Immature natural killer cell (primary cell): ENCODE data around the gene TACSTD2. TPM values are rescaled to one million over a fixed set of nuclear protein-coding genes. Genes with fewer than 3 reads are reported as not detected.
"Not testable (repeated sequence)": the region's sequence is repeated elsewhere in the genome, so short reads cannot be mapped to it uniquely, and the experiment has no call there.

ENCODE experiments used
- DNase-seq, 3 donors: peaks; one replicate each; pipeline ENCODE4 v3.0.0; 2022; ENCODE audit warnings: mixed read lengths in 1 of 3
- H3K27ac Mint-ChIP-seq, 6 donors: one replicate each; pipeline ENCODE4 v1.8.0; 2020; ENCODE audit warnings: mixed read lengths in 6 of 6, mild to moderate bottlenecking in 5 of 6, inconsistent platforms in 4 of 6, moderate library complexity in 3 of 6
- H3K27me3 Mint-ChIP-seq, 3 donors: one replicate each; pipeline ENCODE4 v1.8.0; 2020 to 2021; ENCODE audit warnings: low read depth in 3 of 3, mild to moderate bottlenecking in 3 of 3, mixed read lengths in 3 of 3, moderate library complexity in 3 of 3, inconsistent platforms in 1 of 3
- H3K36me3 Mint-ChIP-seq, 3 donors: one replicate each; pipeline ENCODE4 v1.8.0; 2020; ENCODE audit warnings: mixed read lengths in 3 of 3, inconsistent platforms in 2 of 3, mild to moderate bottlenecking in 2 of 3
- H3K4me1 Mint-ChIP-seq, 2 donors: one replicate each; pipeline ENCODE4 v1.8.0; 2020; ENCODE audit warnings: inconsistent platforms in 2 of 2, mild to moderate bottlenecking in 2 of 2, mixed read lengths in 2 of 2, moderate library complexity in 1 of 2
- H3K4me3 Mint-ChIP-seq, 5 donors: one replicate each; pipeline ENCODE4 v1.8.0; 2020; ENCODE audit warnings: mild to moderate bottlenecking in 5 of 5, mixed read lengths in 5 of 5, inconsistent platforms in 3 of 5, moderate library complexity in 3 of 5
- H3K9me3 Mint-ChIP-seq, 6 donors: one replicate each; pipeline ENCODE4 v1.8.0; 2020; ENCODE audit warnings: mild to moderate bottlenecking in 6 of 6, mixed read lengths in 6 of 6, inconsistent platforms in 4 of 6, moderate library complexity in 3 of 6
- polyA plus RNA-seq, 3 donors: library from polyadenylated mRNA; unstranded; fragments of 300-500 nt; fragmentation: Illumina TruSeq; gene quantifications; one replicate each; pipeline ENCODE4 v1.2.3, GENCODE V29; 2021

The TACSTD2 gene
- polyA plus RNA-seq, 3 donors from 2014 or later: not detected

GRCh38 chr1:58539553-58539952, 37.5 kb downstream of the TACSTD2 start:
- H3K4me3 Mint-ChIP-seq: no peak overlapping the region
- peaks cover 1 to 7% of the 10 kb centered on the region in 2 donors for H3K4me1 Mint-ChIP-seq
- no peaks in the 10 kb centered on the region for H3K27me3 Mint-ChIP-seq
- peaks cover 3 to 6% (median 6%) of the 10 kb centered on the region in 3 donors for H3K36me3 Mint-ChIP-seq
- no peak overlapping the region for H3K27ac Mint-ChIP-seq
- no peaks in the 10 kb centered on the region for H3K9me3 Mint-ChIP-seq
- no peak for DNase-seq

GRCh38 chr1:58538821-58539220, 38.2 kb downstream of the TACSTD2 start:
- no peak overlapping the region for H3K27ac Mint-ChIP-seq
- peaks cover 3 to 6% (median 6%) of the 10 kb centered on the region in 3 donors for H3K36me3 Mint-ChIP-seq
- H3K4me1 Mint-ChIP-seq: peaks cover 1 to 7% of the 10 kb centered on the region in 2 donors
- H3K27me3 Mint-ChIP-seq: no peaks in the 10 kb centered on the region
- H3K4me3 Mint-ChIP-seq: no peak overlapping the region
- H3K9me3 Mint-ChIP-seq: no peaks in the 10 kb centered on the region
- DNase-seq: no peak

GRCh38 chr1:58531842-58532241, 45.2 kb downstream of the TACSTD2 start:
- not testable (repeated sequence) for DNase-seq, H3K9me3 Mint-ChIP-seq, H3K27ac Mint-ChIP-seq, H3K4me1 Mint-ChIP-seq, H3K4me3 Mint-ChIP-seq, H3K27me3 Mint-ChIP-seq
- peaks cover 0 to 13% (median 6%) of the 10 kb centered on the region in 3 donors for H3K36me3 Mint-ChIP-seq

GRCh38 chr1:58529284-58529683, 47.8 kb downstream of the TACSTD2 start:
- DNase-seq: no peak
- Mint-ChIP-seq H3K9me3 (no peaks in the 10 kb centered on the region), H3K27ac (no peak overlapping the region), H3K4me3 (no peak overlapping the region), H3K36me3 (peaks cover 0 to 21% (median 10%) of the 10 kb centered on the region in 3 donors), H3K4me1 (no peaks in the 10 kb centered on the region), H3K27me3 (no peaks in the 10 kb centered on the region)

- no peak overlapping the region for H3K27ac Mint-ChIP-seq
- H3K4me1 Mint-ChIP-seq: no peaks in the 10 kb centered on the region
- H3K4me3 Mint-ChIP-seq: no peak overlapping the region
- no peak for DNase-seq
- H3K27me3 Mint-ChIP-seq: no peaks in the 10 kb centered on the region
- peaks cover 0 to 21% (median 10%) of the 10 kb centered on the region in 3 donors for H3K36me3 Mint-ChIP-seq
- H3K9me3 Mint-ChIP-seq: no peaks in the 10 kb centered on the region
These were observed 48.5 kb downstream of the TACSTD2 start for GRCh38 chr1:58528518-58528917.

Other genes starting within 250 kb of the TACSTD2 start
- gene OMA1, start 30.5 kb downstream of the TACSTD2 start, polyA plus RNA-seq: 10 to 100 TPM; 13.7 to 22.3 (median 17.7) TPM
- gene MYSM1, start 122.8 kb upstream of the TACSTD2 start, polyA plus RNA-seq: 10 to 100 TPM; 11.3 to 17.6 (median 15.4) TPM
- gene JUN, start 206.8 kb upstream of the TACSTD2 start, polyA plus RNA-seq: 10 to 100 TPM; 18.7 to 58.4 (median 18.9) TPM